ENCODE measurements around the gene VAV3. TPM values are rescaled to one million over a fixed set of nuclear protein-coding genes. Genes with fewer than 3 reads are reported as not detected.

VAV3 gene
- total and polyA plus RNA-seq, 2 of the 13 experiments (the other 11 are each of a cell fraction or from before 2014, with no cell fraction given) = 15.9 to 29.8 TPM

GRCh38 chr1:108012553-108012952, 47.6 kb upstream of the VAV3 start (continued):
- TF ChIP-seq RNF2 (conservative IDR thresholded peaks at IDR 0.05; ENCODE audit: low read depth) (no peak), CENPT (CRISPR knock-in tag; IDR thresholded peaks at IDR 0.05; ENCODE audit: low read depth) (no peak), HNRNPL (IDR thresholded peaks at IDR 0.05; ENCODE audit: low read depth, low read length) (no peak), ZGPAT (CRISPR knock-in tag; IDR thresholded peaks at IDR 0.05) (no peak), ZNF615 (CRISPR knock-in tag; IDR thresholded peaks at IDR 0.05; ENCODE audit: borderline replicate concordance) (no peak), SUZ12 (IDR thresholded peaks at IDR 0.05; ENCODE audit: low read depth, low read length) (no peak)

GRCh38 chr1:108011295-108011694, 46.3 kb upstream of the VAV3 start:
- FAIRE-seq (no peak), DNase-seq (ENCODE audit: low spot score) (no peak), ATAC-seq (no peak)
- 9% methylated on average over 6 of the region's 6 CpGs for WGBS (ENCODE audit: low lambda C conversion rate)
- ChIA-PET POLR2A (no interaction called here), CTCF (ENCODE audit: low intra/inter-chr PET ratio, low total read pairs) (no interaction called here)
- BruUV-seq (replicated peaks) = no TSS peak
- H3K79me2 ChIP-seq (ENCODE audit: insufficient read depth, low read length) = no peaks in the 10 kb centered on the region
- no peak overlapping the region for H2AFZ ChIP-seq (ENCODE audit: low read length)
- H3K4me1 ChIP-seq (ENCODE audit: insufficient read depth, low read length) = no peaks in the 10 kb centered on the region
- H3K27me3 ChIP-seq (ENCODE audit: control insufficient read depth in 1 of 2, insufficient read depth in 2 of 2, low read length in 2 of 2) = no peaks in the 10 kb centered on the region
- no peaks in the 10 kb centered on the region for H3K36me3 ChIP-seq (replicated peaks in 1 of 2; ENCODE audit: control insufficient read depth in 1 of 2, insufficient read depth in 2 of 2, low read length in 2 of 2)
- no peak overlapping the region for H3K9ac ChIP-seq (ENCODE audit: insufficient read depth, low read depth, low read length)
- no peak overlapping the region for H3K4me2 ChIP-seq (ENCODE audit: low read depth, low read length)
- no peak overlapping the region for H3K4me3 ChIP-seq (replicated peaks in 1 of 3; ENCODE audit: insufficient read depth in 1 of 3, low read depth in 2 of 3, low read length in 3 of 3)
- intact Hi-C loops (cut with micrococcal nuclease; ENCODE audit: unreplicated experiment) (no loop called here), in situ Hi-C loops (cut with HindIII; ENCODE audit: extremely low pct_ligation_motif_present, low pct_unique_long_range_greater_than_20kb) (no loop called here)
- H3K27ac ChIP-seq (ENCODE audit: extremely low read length, insufficient read depth, low read length) = no peak overlapping the region
- H3K9me3 ChIP-seq (ENCODE audit: low read length) = no peaks in the 10 kb centered on the region
- no peaks in the 10 kb centered on the region for H4K20me1 ChIP-seq (ENCODE audit: insufficient read depth, low read length)
- TF ChIP-seq POLR2AphosphoS2 (IDR thresholded peaks at IDR 0.05; ENCODE audit: low read depth, low read length) (no peak), FOXO4 (CRISPR knock-in tag; conservative IDR thresholded peaks at IDR 0.05) (no peak), ZBTB39 (CRISPR knock-in tag; IDR thresholded peaks at IDR 0.05) (no peak)
